ENCODE measurements around the gene HIPK3. TPM values are rescaled to one million over a fixed set of nuclear protein-coding genes. Genes with fewer than 3 reads are reported as not detected.
"Not testable (repeated sequence)": the region's sequence is repeated elsewhere in the genome, so short reads cannot be mapped to it uniquely, and the experiment has no call there.

Gene HIPK3
- total and polyA plus RNA-seq, 12 donors, result 14.2 to 154 (median 85.3) TPM

DNA sequence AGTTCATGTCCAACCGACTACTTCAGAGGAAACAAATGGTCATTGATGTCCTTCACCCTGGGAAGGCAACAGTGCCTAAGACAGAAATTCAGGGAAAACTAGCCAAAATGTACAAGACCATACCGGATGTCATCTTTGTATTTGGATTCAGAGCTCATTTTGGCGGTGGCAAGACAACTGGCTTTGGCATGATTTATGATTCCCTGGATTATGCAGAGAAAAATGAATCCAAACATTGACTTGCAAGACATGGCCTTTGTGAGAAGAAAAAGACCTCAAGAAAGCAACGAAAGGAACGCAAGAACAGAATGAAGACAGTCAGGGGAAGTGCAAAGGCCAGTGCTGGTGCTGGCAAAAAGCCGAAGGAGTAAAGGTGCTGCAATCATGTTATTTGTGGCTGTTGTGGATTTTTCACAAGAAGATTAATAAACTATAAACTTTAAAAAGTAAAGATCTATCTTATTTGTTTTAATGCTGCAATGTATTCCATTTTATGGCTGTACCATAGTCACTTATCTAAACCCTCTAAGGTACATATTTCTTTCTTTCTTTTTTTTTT lies 20.1 kb upstream of the HIPK3 start:
- no peak for DNase-seq
- TF ChIP-seq, protein P1, sequence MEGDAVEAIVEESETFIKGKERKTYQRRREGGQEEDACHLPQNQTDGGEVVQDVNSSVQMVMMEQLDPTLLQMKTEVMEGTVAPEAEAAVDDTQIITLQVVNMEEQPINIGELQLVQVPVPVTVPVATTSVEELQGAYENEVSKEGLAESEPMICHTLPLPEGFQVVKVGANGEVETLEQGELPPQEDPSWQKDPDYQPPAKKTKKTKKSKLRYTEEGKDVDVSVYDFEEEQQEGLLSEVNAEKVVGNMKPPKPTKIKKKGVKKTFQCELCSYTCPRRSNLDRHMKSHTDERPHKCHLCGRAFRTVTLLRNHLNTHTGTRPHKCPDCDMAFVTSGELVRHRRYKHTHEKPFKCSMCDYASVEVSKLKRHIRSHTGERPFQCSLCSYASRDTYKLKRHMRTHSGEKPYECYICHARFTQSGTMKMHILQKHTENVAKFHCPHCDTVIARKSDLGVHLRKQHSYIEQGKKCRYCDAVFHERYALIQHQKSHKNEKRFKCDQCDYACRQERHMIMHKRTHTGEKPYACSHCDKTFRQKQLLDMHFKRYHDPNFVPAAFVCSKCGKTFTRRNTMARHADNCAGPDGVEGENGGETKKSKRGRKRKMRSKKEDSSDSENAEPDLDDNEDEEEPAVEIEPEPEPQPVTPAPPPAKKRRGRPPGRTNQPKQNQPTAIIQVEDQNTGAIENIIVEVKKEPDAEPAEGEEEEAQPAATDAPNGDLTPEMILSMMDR (IDR thresholded peaks at IDR 0.05), result no peak
- no peak for TF ChIP-seq POLR2A (IDR thresholded peaks at IDR 0.05)
- WGBS, 4 donors, result 65 to 75% (median 73%) methylated on average over 6 of the region's 6 CpGs
- Histone ChIP-seq H3K4me3 (no peak overlapping the region), H3K27ac (no peak overlapping the region), H3K9me3 (replicated peaks in 1 of 3) (no peaks in the 10 kb centered on the region), H3K36me3 (replicated peaks in 1 of 2) (no peaks in the 10 kb centered on the region), H3K27me3 (no peaks in the 10 kb centered on the region), H3K4me1 (replicated peaks in 1 of 2) (peaks cover 0 to 7% of the 10 kb centered on the region in 2 donors)
- intact Hi-C loops (cut with DNase I), result no loop called here

DNA sequence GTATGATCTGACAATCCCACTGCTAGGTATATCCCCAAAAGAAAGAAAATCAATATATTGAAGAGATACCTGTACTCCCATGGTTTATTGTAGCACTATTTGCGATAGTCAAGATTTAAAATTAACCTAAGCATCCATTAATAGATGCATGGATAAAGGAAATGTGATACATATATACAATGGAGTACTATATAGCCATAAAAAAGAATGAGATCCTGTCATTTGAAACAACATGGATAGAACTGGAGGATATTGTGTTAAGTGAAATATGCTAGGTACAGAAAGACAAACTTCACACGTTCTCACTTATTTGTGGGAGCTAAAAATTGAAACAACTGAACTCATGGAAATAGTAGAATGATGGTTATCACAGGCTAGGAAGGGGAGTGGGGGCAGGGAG lies 14.6 kb upstream of the HIPK3 start:
- no peaks in the 10 kb centered on the region for H3K4me1 ChIP-seq (replicated peaks in 1 of 2)
- no peaks in the 10 kb centered on the region for H3K27me3 ChIP-seq
- no peak overlapping the region for H3K4me3 ChIP-seq
- no peak for DNase-seq
- H3K27ac ChIP-seq, result no peak overlapping the region
- no peaks in the 10 kb centered on the region for H3K9me3 ChIP-seq (replicated peaks in 1 of 3)
- no peak for TF ChIP-seq POLR2A (IDR thresholded peaks at IDR 0.05)
- TF ChIP-seq, protein P1 (IDR thresholded peaks at IDR 0.05), result no peak
- intact Hi-C loops (cut with DNase I), result no loop called here
- no peaks in the 10 kb centered on the region for H3K36me3 ChIP-seq (replicated peaks in 1 of 2)
- 66 to 79% (median 75%) methylated on average over 2 of the region's 2 CpGs for WGBS, 4 donors

DNA sequence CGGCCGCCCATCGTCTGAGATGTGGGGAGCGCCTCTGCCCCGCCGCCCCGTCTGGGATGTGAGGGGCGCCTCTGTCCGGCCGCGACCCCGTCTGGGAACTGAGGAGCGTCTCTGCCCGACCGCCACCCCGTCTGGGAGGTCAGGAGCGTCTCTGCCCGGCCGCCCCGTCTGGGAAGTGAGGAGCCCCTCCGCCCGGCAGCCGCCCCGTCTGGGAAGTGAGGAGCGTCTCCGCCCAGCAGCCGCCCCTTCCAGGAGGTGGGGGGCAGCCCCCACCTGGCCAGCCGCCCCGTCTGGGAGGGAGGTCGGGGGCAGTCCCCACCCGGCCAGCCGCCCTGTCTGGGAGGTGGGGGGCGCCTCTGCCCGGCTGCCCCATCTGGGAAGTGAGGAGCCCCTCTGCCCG lies 13.5 kb upstream of the HIPK3 start:
- intact Hi-C loops (cut with DNase I); H3K27me3 ChIP-seq; DNase-seq; H3K4me1 ChIP-seq (replicated peaks in 1 of 2); H3K4me3 ChIP-seq; H3K27ac ChIP-seq; H3K9me3 ChIP-seq (replicated peaks in 1 of 3); H3K36me3 ChIP-seq (replicated peaks in 1 of 2): not testable (repeated sequence)
- WGBS, 4 donors, result 86 to 94% (median 91%) methylated on average over 1 to 31 of the region's 35 CpGs

DNA sequence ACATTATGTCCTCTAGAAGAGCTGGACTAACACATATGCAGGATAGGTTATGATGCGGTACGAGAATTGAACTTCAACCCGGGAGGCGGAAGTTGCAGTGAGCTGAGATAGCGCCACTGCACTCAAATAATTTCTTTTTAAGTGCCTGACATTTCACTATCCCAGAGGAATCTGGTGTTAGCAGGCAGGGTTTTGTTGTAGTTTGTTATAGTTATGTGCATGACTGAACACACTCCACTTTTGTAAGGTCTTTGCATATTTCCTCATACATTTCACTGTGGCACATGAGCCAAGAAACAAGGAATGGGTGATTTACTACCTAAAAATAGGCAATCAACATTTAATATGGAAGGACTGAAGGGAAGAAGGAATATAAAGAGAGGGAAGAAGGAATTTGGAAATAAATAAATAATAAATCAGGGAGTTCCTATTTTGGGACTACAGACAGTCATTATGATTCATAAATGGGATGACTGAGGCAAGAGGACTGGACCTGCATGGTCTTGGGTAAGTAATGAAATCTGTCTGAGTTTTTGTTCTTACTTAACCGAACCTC lies 8.7 kb upstream of the HIPK3 start:
- H3K27me3 ChIP-seq, result no peaks in the 10 kb centered on the region
- 90 to 93% (median 90%) methylated on average over 6 of the region's 6 CpGs for WGBS, 4 donors
- no peak overlapping the region for H3K4me3 ChIP-seq
- H3K27ac ChIP-seq, result no peak overlapping the region
- intact Hi-C loops (cut with DNase I), result no loop called here
- no peaks in the 10 kb centered on the region for H3K4me1 ChIP-seq (replicated peaks in 1 of 2)
- H3K36me3 ChIP-seq (replicated peaks in 1 of 2), result no peaks in the 10 kb centered on the region
- TF ChIP-seq POLR2A (IDR thresholded peaks at IDR 0.05), result no peak
- TF ChIP-seq, protein P1 (IDR thresholded peaks at IDR 0.05), result no peak
- DNase-seq, result no peak
- H3K9me3 ChIP-seq (replicated peaks in 1 of 3), result no peaks in the 10 kb centered on the region

All from adrenal gland (tissue), 12 donors.